Measurements from ENCODE around the gene JDP2. TPM values are rescaled to one million over a fixed set of nuclear protein-coding genes. Genes with fewer than 3 reads are reported as not detected.

Gene JDP2
- total RNA-seq, 1 experiment from 2014 or later: 22.8 TPM

DNA sequence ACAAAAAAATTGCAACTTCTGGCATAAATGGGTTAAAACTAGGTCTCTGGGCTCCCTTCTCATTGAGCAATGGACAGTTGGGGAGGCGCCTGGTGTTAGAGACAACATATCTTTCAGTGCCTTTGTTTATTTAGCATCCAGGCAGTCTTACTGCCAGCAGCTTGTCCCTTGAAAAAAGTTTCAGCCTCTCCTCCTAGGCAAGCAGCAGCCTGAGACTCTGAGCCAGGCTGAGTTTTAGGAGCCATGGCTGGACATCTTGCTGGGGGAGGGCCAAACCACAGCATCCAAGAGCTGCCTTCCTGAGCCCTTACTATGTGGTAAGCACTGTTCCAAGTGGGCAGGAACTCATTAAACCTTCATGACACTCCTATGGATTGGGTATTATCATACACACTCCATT is 10.1 kb upstream of the JDP2 start:
- Histone ChIP-seq H2BK15ac (ENCODE audit: low read depth, low read length) (no peak overlapping the region), H4K91ac (ENCODE audit: insufficient read length, low read depth, low read length) (no peak overlapping the region), H3K79me1 (ENCODE audit: insufficient read depth, low read depth, low read length, poor library complexity, severe bottlenecking) (no peaks in the 10 kb centered on the region), H3K14ac (ENCODE audit: insufficient read depth, low read length) (no peak overlapping the region), H2BK20ac (ENCODE audit: low read depth, low read length, poor library complexity, severe bottlenecking) (no peak overlapping the region), H3K4me2 (ENCODE audit: insufficient read depth, insufficient read length, low read length) (no peak overlapping the region), H3K9ac (ENCODE audit: extremely low read depth, insufficient read length, low read length) (no peak overlapping the region), H2AFZ (ENCODE audit: low read length) (no peak overlapping the region), H2AK5ac (ENCODE audit: insufficient read length, low read length) (no peak overlapping the region), H3K4me1 (ENCODE audit: insufficient read depth, low read length) (0 out of 2 replicates have a peak, but pooled peaks cover 3% of the 10 kb centered on the region), H3K23me2 (ENCODE audit: insufficient read length, low read depth, low read length, poor library complexity, severe bottlenecking) (peaks cover 4% of the 10 kb centered on the region), H2BK120ac (ENCODE audit: low read depth, low read length, poor library complexity, severe bottlenecking) (no peak overlapping the region), H4K20me1 (ENCODE audit: control insufficient read depth, insufficient read depth, insufficient read length) (no peaks in the 10 kb centered on the region), H3K4ac (ENCODE audit: low read depth, low read length) (no peak overlapping the region), H4K8ac (replicated peaks; ENCODE audit: insufficient read length, low read depth, low read length) (no peak overlapping the region), H3K79me2 (ENCODE audit: insufficient read depth, low read length) (no peaks in the 10 kb centered on the region), H2BK12ac (ENCODE audit: insufficient read length, low read depth, low read length) (no peak overlapping the region), H3K9me3 (ENCODE audit: control insufficient read depth, low read depth, low read length) (no peaks in the 10 kb centered on the region), H3K27me3 (ENCODE audit: insufficient read depth, low read length) (no peaks in the 10 kb centered on the region), H3K18ac (ENCODE audit: insufficient read length, low read depth, low read length) (no peak overlapping the region), H3K56ac (ENCODE audit: insufficient read length, low read depth, low read length) (no peak overlapping the region), H3K23ac (ENCODE audit: insufficient read length, low read depth, low read length) (no peak overlapping the region), H3K27ac (ENCODE audit: insufficient read length, low read depth, low read length) (no peak overlapping the region), H3T11ph (ENCODE audit: low read length) (no peak overlapping the region), H4K5ac (ENCODE audit: insufficient read length, low read depth, low read length) (no peak overlapping the region), H2BK5ac (ENCODE audit: insufficient read length, low read length) (no peak overlapping the region)
- Mint-ChIP-seq H3K36me3 (ENCODE audit: insufficient read depth in 1 of 3, low read depth in 3 of 3) (no peaks in the 10 kb centered on the region; a peak in 1 of 7 replicates), H3K9me3 (0 out of 5 replicates have a peak, but pooled peaks cover 0 to 3% of the 10 kb centered on the region in 2 experiments), H3K27ac (no peak overlapping the region), H3K27me3 (ENCODE audit: low read depth) (peaks cover 5% of the 10 kb centered on the region), H3K4me1 (peaks cover 25 to 29% of the 10 kb centered on the region in 2 experiments), H3K4me3 (no peak overlapping the region)
- no peak for DNase-seq
- TF ChIP-seq, protein P1, sequence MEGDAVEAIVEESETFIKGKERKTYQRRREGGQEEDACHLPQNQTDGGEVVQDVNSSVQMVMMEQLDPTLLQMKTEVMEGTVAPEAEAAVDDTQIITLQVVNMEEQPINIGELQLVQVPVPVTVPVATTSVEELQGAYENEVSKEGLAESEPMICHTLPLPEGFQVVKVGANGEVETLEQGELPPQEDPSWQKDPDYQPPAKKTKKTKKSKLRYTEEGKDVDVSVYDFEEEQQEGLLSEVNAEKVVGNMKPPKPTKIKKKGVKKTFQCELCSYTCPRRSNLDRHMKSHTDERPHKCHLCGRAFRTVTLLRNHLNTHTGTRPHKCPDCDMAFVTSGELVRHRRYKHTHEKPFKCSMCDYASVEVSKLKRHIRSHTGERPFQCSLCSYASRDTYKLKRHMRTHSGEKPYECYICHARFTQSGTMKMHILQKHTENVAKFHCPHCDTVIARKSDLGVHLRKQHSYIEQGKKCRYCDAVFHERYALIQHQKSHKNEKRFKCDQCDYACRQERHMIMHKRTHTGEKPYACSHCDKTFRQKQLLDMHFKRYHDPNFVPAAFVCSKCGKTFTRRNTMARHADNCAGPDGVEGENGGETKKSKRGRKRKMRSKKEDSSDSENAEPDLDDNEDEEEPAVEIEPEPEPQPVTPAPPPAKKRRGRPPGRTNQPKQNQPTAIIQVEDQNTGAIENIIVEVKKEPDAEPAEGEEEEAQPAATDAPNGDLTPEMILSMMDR (conservative IDR thresholded peaks at IDR 0.05): no peak
- WGBS (ENCODE audit: extremely low coverage, insufficient read length, low lambda C conversion rate): no CpG with 5 or more reads among the region's 1 CpG
